ENCODE results near the gene EGR1.

EGR1 gene

GRCh38 chr5:138508958-138509357 is 43.7 kb downstream of the EGR1 start:
- no peak for DNase-seq

DNA sequence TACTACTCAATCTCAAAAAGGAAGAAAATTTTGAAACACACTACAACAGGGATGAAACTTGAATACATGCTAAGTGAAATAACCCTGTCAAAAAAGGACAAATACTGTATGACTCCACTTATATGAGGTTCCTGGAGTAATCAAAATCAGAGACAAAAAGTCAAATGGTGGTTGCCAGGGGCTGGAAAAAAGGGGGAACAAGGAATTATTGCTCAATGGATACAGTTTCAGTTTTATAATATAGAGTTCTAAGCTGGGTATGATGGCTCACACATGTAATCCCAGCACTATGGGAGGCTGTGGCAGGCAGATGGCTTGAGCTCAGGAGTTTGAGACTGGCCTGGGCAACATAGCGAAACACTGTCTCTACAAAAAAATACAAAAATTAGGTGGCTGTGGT is 48.7 kb downstream of the EGR1 start:
- DNase-seq, result no peak

GRCh38 chr5:138515556-138516245 is 50.4 kb downstream of the EGR1 start:
- no peak for DNase-seq

DNA sequence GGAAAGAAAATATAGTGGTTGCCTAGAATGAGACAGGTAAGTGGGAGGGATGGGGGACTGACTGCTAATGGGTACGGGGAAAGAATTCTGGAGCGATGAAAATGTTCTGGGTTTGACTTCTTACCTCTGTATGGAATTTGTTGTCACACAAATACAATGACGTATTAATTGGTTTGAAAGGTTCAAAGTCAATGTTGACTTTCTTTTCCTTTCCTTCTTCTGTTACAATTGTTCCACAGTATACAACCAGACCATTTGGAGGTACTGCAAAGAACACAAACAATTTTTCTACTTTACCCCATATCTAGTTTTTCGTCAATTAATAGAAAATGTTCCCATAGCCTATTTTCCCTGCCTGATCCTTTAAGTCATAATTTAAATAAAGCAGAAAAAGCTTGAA is 52.2 kb downstream of the EGR1 start:
- no peak for DNase-seq

All from amniotic stem cell (primary cell).